GM23338 (cell line): ENCODE measurements around the gene RAB29. TPM values are rescaled to one million over a fixed set of nuclear protein-coding genes. Genes with fewer than 3 reads are reported as not detected.

Experiments used
- ATAC-seq: fragments of 200-7000 bp; cut with Tn5 transposase; 3 replicates; pipeline ENCODE4 v1.9.1; 2020
- DNase-seq: peaks from one replicate; pipeline ENCODE4 v3.0.0-alpha.2; 2015; ENCODE audit warnings: low spot score
- H2AFZ ChIP-seq: fragments of 200-600 bp; sonication (generic); 2 replicates; pipeline ENCODE4 v1.8.0; 2016; ENCODE audit warnings: antibody characterized with exemption, mild to moderate bottlenecking, moderate library complexity
- H3F3A ChIP-seq: fragments of 200-600 bp; sonication (generic); replicated peaks from 2 replicates; pipeline ENCODE4 v1.8.0; 2017; ENCODE audit warnings: antibody characterized with exemption, mixed run types, low read depth
- H3K27ac ChIP-seq: fragments of 200-600 bp; sonication (generic); 2 replicates; pipeline ENCODE4 v1.6.1; 2016; ENCODE audit warnings: low read depth
- H3K27me3 ChIP-seq: fragments of 200-600 bp; sonication (generic); 2 replicates; pipeline ENCODE4 v1.8.0; 2016; ENCODE audit warnings: mild to moderate bottlenecking, mixed run types, moderate library complexity; ENCODE audit not compliant: insufficient read depth
- H3K36me3 ChIP-seq: fragments of 200-600 bp; sonication (generic); 2 replicates; pipeline ENCODE4 v1.8.0; 2016; ENCODE audit warnings: mild to moderate bottlenecking; ENCODE audit not compliant: insufficient read depth
- H3K4me1 ChIP-seq: fragments of 200-600 bp; sonication (generic); 2 replicates; pipeline ENCODE4 v1.8.0; 2016; ENCODE audit warnings: mild to moderate bottlenecking, moderate library complexity; ENCODE audit not compliant: insufficient read depth
- H3K4me2 ChIP-seq: fragments of 200-600 bp; sonication (generic); 2 replicates; pipeline ENCODE4 v1.7.1; 2017; ENCODE audit warnings: mixed run types
- H3K4me3 ChIP-seq: fragments of 200-600 bp; sonication (generic); 2 replicates; pipeline ENCODE4 v1.6.1; 2016; ENCODE audit warnings: mixed run types
- H3K79me2 ChIP-seq: fragments of 200-600 bp; sonication (generic); replicated peaks from 2 replicates; pipeline ENCODE4 v1.8.0; 2017; ENCODE audit warnings: mild to moderate bottlenecking; ENCODE audit not compliant: insufficient read depth
- H3K9me2 ChIP-seq: fragments of 200-600 bp; sonication (generic); 2 replicates; pipeline ENCODE4 v1.8.0; 2017; ENCODE audit not compliant: insufficient read depth
- H4K20me1 ChIP-seq: fragments of 200-600 bp; sonication (generic); replicated peaks from 2 replicates; pipeline ENCODE4 v1.8.0; 2017; ENCODE audit warnings: mild to moderate bottlenecking; ENCODE audit not compliant: insufficient read depth
- H3K27ac Mint-ChIP-seq: 2 replicates; pipeline ENCODE4 v1.8.0; 2020; ENCODE audit warnings: inconsistent platforms, mild to moderate bottlenecking, moderate library complexity, mixed read lengths
- H3K27me3 Mint-ChIP-seq: 3 replicates; pipeline ENCODE4 v1.8.0; 2022; ENCODE audit warnings: low read depth, mild to moderate bottlenecking, moderate library complexity, mixed read lengths, inconsistent platforms; ENCODE audit not compliant: insufficient read depth, poor library complexity
- H3K36me3 Mint-ChIP-seq: 3 replicates; pipeline ENCODE4 v1.8.0; 2021; ENCODE audit warnings: low read depth, mild to moderate bottlenecking, inconsistent platforms, moderate library complexity, mixed read lengths
- H3K4me1 Mint-ChIP-seq: 3 replicates; pipeline ENCODE4 v1.8.0; 2020; ENCODE audit warnings: mild to moderate bottlenecking, inconsistent platforms, mixed read lengths
- H3K4me3 Mint-ChIP-seq: 3 replicates; pipeline ENCODE4 v1.8.0; 2021; ENCODE audit warnings: moderate library complexity, mild to moderate bottlenecking, inconsistent platforms, mixed read lengths
- H3K9me3 Mint-ChIP-seq: 3 replicates; pipeline ENCODE4 v1.8.0; 2020; ENCODE audit warnings: moderate library complexity, mild to moderate bottlenecking, inconsistent platforms, mixed read lengths
- EZH2 ChIP-seq: fragments of 200-600 bp; sonication (generic); IDR thresholded peaks from one replicate; pipeline ENCODE4 v1.8.0; 2017; ENCODE audit warnings: antibody characterized with exemption, mild to moderate bottlenecking, low read depth; ENCODE audit not compliant: unreplicated experiment
- EZH2phosphoT487 ChIP-seq: fragments of 200-600 bp; sonication (generic); IDR thresholded peaks from one replicate; pipeline ENCODE4 v1.8.1; 2018; ENCODE audit warnings: antibody characterized with exemption; ENCODE audit not compliant: unreplicated experiment
- JUNB ChIP-seq: IDR thresholded peaks from one replicate; pipeline ENCODE4 v1.6.1; 2016; ENCODE audit warnings: antibody characterized with exemption; ENCODE audit not compliant: unreplicated experiment
- NANOG ChIP-seq: IDR thresholded peaks from 2 replicates; pipeline ENCODE4 v1.6.1; 2016; ENCODE audit warnings: antibody characterized with exemption, borderline replicate concordance
- ZNF331 ChIP-seq: fragments of 250-450 bp; sonication (Bioruptor Pico); IDR thresholded peaks from 2 replicates; pipeline ENCODE4 v1.5.0; 2020; ENCODE audit warnings: low read depth, mild to moderate bottlenecking, moderate library complexity
- ZNF462 ChIP-seq: fragments of 250-450 bp; sonication (Bioruptor Pico); IDR thresholded peaks from 2 replicates; pipeline ENCODE4 v1.5.0; 2020; ENCODE audit warnings: mild to moderate bottlenecking, moderate library complexity
- polyA plus RNA-seq: library from polyadenylated mRNA; unstranded; fragments of >200 nt; fragmentation: Nextera tagmentation; extraction: Ambion mirVana; gene quantifications from 2 replicates; pipeline ENCODE4 v1.2.1, GENCODE V29; 2016
- total RNA-seq: library from RNA; depleted of rRNA; stranded (reverse); fragments of >200 nt; shearing (Covaris generic); gene quantifications from 2 replicates; pipeline ENCODE4 v1.2.3, GENCODE V29; 2014
- TF ChIP-seq, protein P1 (sequence below), 2 experiments: fragments of 200-600 bp in 1 of 2; sonication (generic) in 1 of 2; conservative IDR thresholded peaks; 2 replicates each; pipeline versions ENCODE4 v1.5.1 to v1.6.1; 2016 to 2017; ENCODE audit warnings: antibody characterized with exemption in 2 of 2, low read depth in 2 of 2, mild to moderate bottlenecking in 2 of 2, moderate library complexity in 1 of 2

The RAB29 gene
- total and polyA plus RNA-seq, 2 experiments from 2014 or later = 7.1 to 9.1 TPM

GRCh38 chr1:205767248-205767647 lies 8.0 kb downstream of the RAB29 start:
- DNase-seq (no peak), ATAC-seq (no peak)
- H3K4me1 Mint-ChIP-seq = 0 out of 3 replicates have a peak, but pooled peaks cover 3% of the 10 kb centered on the region
- H2AFZ ChIP-seq = no peak overlapping the region
- no peaks in the 10 kb centered on the region for H3K9me2 ChIP-seq
- H3K36me3 ChIP-seq = no peaks in the 10 kb centered on the region
- H3K27me3 Mint-ChIP-seq = peaks cover 5% of the 10 kb centered on the region
- H3K27me3 ChIP-seq = peaks cover under 1% of the 10 kb centered on the region; the same call in 1 of the 2 replicates
- no peaks in the 10 kb centered on the region for H3K9me3 Mint-ChIP-seq
- no peak overlapping the region for H3K4me3 Mint-ChIP-seq
- H3K4me2 ChIP-seq = no peak overlapping the region
- no peak overlapping the region for H3K4me3 ChIP-seq
- H3K36me3 Mint-ChIP-seq = no peaks in the 10 kb centered on the region
- H4K20me1 ChIP-seq = no peaks in the 10 kb centered on the region
- H3K27ac ChIP-seq = no peak overlapping the region
- H3K4me1 ChIP-seq = no peaks in the 10 kb centered on the region
- TF ChIP-seq NANOG (no peak), ZNF462 (CRISPR knock-in tag) (no peak), JUNB (no peak), EZH2 (no peak), EZH2phosphoT487 (no peak), ZNF331 (CRISPR knock-in tag) (no peak)
- TF ChIP-seq, protein P1, sequence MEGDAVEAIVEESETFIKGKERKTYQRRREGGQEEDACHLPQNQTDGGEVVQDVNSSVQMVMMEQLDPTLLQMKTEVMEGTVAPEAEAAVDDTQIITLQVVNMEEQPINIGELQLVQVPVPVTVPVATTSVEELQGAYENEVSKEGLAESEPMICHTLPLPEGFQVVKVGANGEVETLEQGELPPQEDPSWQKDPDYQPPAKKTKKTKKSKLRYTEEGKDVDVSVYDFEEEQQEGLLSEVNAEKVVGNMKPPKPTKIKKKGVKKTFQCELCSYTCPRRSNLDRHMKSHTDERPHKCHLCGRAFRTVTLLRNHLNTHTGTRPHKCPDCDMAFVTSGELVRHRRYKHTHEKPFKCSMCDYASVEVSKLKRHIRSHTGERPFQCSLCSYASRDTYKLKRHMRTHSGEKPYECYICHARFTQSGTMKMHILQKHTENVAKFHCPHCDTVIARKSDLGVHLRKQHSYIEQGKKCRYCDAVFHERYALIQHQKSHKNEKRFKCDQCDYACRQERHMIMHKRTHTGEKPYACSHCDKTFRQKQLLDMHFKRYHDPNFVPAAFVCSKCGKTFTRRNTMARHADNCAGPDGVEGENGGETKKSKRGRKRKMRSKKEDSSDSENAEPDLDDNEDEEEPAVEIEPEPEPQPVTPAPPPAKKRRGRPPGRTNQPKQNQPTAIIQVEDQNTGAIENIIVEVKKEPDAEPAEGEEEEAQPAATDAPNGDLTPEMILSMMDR (conservative IDR thresholded peaks at IDR 0.05; ENCODE audit: low read depth in 2 of 2) = no peak
- no peaks in the 10 kb centered on the region for H3K79me2 ChIP-seq
- no peak overlapping the region for H3K27ac Mint-ChIP-seq
- H3F3A ChIP-seq = 0 out of 2 replicates have a peak, but pooled peaks cover 3% of the 10 kb centered on the region
